ENCODE results near the gene EXD3. TPM values are rescaled to one million over a fixed set of nuclear protein-coding genes. Genes with fewer than 3 reads are reported as not detected.
"Not testable (repeated sequence)": the region's sequence is repeated elsewhere in the genome, so short reads cannot be mapped to it uniquely, and the experiment has no call there.

EXD3 gene
- polyA plus RNA-seq, 4 donors: 8.4 to 26.9 (median 11.4) TPM

GRCh38 chr9:137459601-137460362 is 36.8 kb upstream of the EXD3 start:
- no peak for DNase-seq (ENCODE audit: low read depth in 4 of 4, low spot score in 3 of 4)

DNA sequence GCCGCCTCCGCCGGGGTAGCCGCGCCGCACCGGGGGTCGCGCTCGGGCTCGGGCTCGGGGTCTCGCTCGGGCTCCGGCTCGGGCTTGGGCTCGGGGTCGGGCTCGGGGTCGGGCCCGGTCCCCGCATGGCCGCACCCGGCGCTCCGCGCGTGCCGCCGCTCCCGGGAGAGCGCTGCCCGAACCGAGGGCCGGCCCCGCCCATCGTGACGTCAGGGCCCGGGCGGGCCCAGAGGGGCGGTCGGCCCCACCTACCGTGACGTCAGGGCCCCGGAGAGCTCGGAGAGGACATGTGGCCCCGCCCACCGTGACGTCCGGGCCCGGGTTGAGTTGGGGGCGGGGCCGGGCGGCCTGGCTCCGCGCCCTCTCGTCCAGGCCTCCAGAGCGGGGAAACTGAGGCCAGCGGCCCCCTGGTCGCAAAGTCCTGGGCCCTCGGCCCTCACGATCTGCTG is 36.2 kb upstream of the EXD3 start, which contains the start of gene NSMF:
NSMF (minus strand) TSS at position 183 of the 449 bp plus-strand sequence. CDS start 232 bp downstream, outside the sequence.
- peak; percentile 69 to 86 (median 84) for DNase-seq (ENCODE audit: low read depth in 4 of 4, low spot score in 3 of 4)

DNA sequence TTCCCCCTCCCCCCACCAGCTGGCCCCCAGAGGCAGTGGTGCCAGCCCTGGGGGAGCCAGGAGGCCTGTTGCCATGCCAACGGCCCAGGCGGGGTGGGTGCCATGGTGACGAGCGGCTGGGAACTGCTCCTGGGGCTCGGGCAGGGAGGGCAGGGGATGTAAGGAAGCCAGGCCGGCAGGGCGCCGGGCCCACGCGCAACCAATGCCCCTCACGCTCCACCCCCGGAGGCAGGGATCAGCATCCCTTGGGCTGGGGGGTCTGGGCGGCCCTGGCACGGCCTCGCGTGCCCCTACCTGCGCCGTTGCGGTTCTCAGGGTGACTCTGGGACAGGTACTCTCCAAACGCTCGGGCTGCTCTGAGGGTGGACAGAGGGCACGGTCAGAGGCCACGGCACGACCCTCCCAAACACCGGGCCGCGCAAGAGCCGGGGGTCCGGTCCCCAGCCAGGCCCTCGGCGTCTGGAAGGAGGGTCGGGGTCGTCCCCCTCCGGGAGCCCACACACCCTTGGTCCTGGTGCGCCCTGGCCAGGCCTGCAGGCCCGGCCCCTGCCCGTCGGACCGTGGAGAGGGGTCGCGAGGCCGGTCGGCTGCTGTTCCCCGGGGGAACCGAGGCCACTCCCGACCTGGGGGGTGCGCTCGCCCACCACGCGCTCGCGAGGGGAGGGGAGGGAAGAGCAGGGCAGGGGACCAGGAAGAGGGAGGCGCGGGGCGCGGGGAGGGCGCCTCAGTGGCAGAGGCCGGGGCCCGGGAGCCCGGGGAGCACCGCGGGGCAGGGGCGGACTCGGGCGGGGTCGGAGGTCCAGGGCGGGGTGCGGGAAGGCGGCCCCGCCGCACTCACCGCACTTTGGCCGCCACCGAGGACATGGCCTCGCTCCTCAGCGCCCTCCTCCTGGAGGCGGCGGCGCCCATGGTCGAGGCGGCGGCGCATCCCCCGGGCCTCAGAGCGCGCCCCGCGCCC is 35.5 kb upstream of the EXD3 start:
- no peak for DNase-seq (ENCODE audit: low read depth in 4 of 4, low spot score in 3 of 4)

- DNase-seq (ENCODE audit: low read depth in 4 of 4, low spot score in 3 of 4): no peak
These were observed 34.6 kb upstream of the EXD3 start for GRCh38 chr9:137457406-137458193.

- DNase-seq (ENCODE audit: low read depth in 4 of 4, low spot score in 3 of 4): no peak
These were observed 34.0 kb upstream of the EXD3 start for GRCh38 chr9:137456864-137457405.

DNA sequence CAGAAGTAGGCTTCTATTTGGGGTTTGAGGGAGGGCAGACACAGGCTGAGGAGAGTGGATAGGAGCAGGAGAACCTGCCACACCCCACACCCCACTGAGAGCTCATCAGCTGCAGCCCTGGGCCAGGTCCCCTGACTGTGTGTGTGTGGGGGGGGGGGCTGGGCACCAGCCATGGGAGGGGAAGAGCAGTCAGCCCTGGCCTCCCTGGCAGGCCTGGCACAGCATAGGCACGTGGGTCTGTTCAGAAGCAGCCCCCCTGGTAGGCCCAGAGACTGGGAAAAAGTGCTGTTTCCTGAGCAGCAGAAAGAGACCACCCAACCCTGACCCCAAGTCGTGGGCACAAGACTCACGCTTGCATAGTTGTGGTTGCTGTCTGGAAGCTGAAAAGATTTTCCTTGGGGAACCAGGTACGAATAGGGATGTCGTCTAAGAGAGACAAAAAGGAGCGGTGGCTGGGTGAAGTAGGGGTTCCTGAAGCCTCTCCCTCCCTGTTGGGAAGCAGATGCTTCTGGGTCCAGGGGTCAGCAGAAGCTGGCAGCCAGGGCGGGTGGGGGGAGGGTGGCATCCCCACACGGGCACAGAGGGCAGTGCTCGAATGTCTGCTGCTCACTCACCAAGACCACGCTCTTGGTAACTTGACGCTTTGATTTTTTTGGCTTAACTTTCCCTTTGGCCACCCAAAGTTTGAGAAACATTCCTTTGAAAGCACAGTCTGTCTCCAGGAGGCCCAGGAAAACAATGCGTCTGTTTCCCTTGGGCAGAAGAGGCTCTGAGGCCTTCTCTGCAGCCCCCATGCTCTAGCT is 33.3 kb upstream of the EXD3 start:
- no peak for DNase-seq (ENCODE audit: low read depth in 4 of 4, low spot score in 3 of 4)

DNA sequence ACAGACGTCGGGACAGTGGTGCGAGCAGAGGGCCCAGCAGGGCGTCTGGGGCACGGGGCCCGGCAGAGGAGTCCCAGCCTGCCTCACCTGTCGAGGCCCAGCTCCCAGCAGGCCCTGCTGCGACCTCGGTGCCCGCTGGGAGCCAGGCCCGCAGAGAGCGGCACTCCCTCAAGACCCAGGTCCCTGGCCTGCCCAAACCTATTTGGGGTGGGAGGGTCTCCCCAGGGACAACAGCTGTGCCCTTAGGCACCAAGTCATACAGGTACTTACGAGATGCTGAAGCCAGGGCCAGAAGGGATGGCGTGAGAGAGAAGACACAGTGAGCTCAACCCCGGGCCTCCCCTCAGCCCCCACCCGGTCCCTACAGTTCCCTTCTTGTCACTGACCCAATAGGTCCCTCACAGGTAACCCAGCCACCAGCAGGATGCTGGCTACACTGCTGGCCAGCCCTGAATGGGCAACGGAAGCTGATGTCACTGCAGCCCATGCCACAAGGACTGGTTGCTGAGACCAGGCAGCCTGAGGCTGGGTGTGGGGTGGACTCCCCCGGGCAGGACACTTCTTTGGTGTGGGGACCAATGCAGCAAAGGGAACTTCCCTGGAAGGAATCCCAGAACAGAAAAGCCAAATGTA is 32.5 kb upstream of the EXD3 start:
- DNase-seq (ENCODE audit: low read depth in 4 of 4, low spot score in 3 of 4): no peak

GRCh38 chr9:137454597-137455358 is 31.8 kb upstream of the EXD3 start:
- no peak for DNase-seq (ENCODE audit: low read depth in 4 of 4, low spot score in 3 of 4)

DNA sequence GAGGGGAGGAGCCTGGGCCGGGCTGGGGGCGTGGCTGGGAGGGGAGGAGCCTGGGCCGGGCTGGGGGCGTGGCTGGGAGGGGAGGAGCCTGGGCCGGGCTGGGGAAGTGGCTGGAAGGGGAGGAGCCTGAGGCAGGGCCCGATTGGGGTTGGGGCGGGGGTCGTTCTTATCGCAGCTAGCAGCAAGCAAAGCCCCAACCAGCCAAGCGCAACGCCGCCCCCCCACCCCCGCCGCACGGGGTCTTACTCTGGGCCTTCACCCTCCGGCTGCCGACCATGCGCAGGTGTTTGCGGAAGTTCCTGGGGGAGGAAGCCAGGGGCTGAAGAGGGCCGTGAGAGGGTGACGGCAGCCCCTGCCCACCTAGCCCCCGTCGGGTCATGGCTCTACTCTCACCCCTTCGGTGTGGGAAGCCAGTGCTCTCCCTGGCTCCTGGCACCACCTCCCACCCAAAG is 31.2 kb upstream of the EXD3 start:
- DNase-seq (ENCODE audit: low read depth in 4 of 4, low spot score in 3 of 4): no peak

DNA sequence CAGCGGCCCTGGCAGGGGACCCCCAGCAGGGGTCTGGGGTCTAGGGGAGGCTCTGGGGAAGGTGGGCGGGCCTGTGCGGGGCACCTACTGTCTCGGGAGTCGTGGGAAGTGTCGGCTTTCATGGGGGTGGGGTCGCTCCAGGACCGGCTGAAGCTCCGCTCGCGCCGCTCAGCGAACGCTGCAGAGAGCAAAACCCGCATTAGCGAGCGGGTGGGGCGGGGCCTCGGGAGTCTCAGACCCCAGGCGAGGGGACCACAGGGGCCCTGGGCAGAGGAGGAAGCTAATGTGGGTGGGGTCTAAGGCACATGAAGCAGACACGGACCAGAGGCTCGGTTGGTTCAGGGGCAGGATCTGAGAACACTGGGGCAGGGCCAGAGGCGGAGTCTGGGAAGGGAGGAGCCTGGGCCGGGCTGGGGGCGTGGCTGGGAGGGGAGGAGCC is 30.7 kb upstream of the EXD3 start:
- DNase-seq (ENCODE audit: low read depth in 4 of 4, low spot score in 3 of 4): peak in 3 of 4 donors; percentile 48 to 69 (median 60)

DNA sequence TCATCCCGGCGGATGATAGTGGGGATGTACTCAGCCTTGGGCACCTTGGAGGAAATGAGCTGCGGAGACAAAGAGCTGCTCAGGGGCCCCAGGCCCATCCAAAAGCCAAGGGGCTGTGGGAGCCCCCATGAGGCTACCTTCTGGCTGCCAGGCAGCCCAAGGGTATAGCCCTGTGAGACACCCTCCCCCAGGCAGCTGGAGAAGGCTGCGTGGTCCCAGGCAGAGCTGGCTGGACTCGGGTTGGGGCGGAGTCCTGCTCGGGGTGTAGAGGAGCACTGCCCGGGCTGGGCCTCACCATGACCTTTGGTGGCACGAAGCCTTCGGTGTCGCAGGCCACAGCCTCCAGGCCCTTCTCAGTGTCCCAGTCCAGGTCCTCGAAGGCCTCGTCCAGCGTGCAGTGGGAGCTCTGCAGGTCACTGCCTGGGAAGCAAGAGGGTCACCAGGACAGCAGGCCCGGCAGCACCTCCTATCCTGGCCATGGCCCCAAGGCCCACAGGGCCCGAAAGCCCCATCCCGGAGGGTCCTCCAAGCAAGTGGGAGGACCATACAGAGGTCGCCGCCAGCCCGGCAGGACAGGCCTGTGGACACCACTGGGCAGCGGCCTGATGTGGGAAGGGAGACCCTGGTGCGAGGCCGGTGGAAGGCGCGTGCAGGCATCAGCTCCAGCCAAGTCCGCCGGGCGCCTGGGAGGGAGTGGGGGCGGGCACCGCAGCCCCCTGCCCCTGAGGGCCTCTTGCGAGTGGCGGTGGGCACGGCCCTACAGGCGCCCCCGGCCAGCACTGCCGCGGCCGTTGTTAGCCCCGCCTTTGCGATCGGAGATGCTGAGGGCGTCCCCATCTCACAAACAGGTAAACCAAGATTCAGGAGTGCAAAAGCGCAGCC is 30.0 kb upstream of the EXD3 start:
- no peak for DNase-seq (ENCODE audit: low read depth in 4 of 4, low spot score in 3 of 4)

GRCh38 chr9:137452006-137452760 is 29.2 kb upstream of the EXD3 start:
- DNase-seq (ENCODE audit: low read depth in 4 of 4, low spot score in 3 of 4): no peak

DNA sequence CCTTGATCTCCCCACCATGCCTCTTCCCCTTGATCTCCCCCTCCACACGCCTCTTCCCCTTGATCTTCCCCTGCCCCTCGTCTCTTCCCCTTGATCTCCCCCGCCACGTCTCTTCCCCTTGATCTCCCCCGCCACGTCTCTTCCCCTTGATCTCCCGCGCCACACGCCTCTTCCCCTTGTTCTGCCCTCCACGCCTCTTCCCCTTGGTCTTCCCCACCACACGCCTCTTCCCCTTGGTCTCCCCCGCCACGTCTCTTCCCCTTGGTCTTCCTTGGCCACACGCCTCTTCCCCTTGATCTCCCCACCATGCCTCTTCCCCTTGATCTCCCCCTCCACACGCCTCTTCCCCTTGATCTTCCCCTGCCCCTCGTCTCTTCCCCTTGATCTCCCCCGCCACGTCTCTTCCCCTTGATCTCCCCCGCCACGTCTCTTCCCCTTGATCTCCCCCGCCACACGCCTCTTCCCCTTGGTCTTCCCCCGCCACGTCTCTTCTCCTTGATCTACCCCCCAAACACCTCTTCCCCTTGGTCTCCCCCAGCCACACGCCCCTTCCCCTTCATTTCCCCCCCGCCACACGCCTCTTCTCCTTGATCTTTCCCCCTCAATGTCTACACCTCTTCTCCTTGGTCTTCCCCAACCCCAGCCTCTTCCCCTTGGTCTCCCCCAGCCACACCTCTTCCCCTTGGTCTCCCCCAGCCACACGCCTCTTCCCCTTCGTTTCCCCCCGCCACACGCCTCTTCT is 28.5 kb upstream of the EXD3 start:
- not testable (repeated sequence) for DNase-seq (ENCODE audit: low read depth in 4 of 4, low spot score in 3 of 4)

DNA sequence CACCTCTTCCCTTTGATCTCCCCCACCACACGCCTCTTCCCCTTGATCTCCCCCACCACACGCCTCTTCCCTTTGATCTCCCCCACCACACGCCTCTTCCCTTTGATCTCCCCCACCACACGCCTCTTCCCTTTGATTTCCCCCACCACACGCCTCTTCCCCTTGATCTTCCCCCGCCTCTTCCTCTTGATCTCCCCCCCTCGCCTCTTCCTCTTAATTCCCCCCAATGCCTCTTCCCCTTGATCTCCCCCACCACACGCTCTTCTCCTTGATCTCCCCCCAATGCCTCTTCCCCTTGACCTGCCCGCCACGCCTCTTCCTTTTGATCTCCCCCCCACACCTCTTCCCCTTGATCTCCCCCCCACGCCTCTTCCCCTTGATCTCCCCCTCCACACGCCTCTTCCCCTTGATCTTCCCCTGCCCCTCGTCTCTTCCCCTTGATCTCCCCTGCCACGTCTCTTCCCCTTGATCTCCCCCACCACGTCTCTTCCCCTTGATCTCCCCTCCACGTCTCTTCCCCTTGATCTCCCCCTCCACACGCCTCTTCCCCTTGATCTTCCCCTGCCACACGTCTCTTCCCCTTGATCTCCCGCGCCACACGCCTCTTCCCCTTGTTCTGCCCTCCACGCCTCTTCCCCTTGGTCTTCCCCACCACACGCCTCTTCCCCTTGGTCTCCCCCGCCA is 27.7 kb upstream of the EXD3 start:
- DNase-seq (ENCODE audit: low read depth in 4 of 4, low spot score in 3 of 4): not testable (repeated sequence)

GRCh38 chr9:137449931-137450538 is 27.1 kb upstream of the EXD3 start:
- DNase-seq (ENCODE audit: low read depth in 4 of 4, low spot score in 3 of 4): no peak

Measured in left renal pelvis (tissue), 4 donors.